K562 (cell line): ENCODE measurements around the gene SLC43A2. TPM values are rescaled to one million over a fixed set of nuclear protein-coding genes. Genes with fewer than 3 reads are reported as not detected.

Experiments used
- ASH1L ChIP-seq: fragments of 450-650 bp; IDR thresholded peaks from 2 replicates; pipeline ENCODE4 v1.6.1; 2018; ENCODE audit warnings: borderline replicate concordance, mild to moderate bottlenecking, low read depth; ENCODE audit not compliant: partially characterized antibody
- CBX8 ChIP-seq: fragments of 200-600 bp; sonication (generic); IDR thresholded peaks from 2 replicates; pipeline ENCODE4 v1.6.1; 2012; ENCODE audit warnings: borderline replicate concordance, mixed run types, low read depth, mild to moderate bottlenecking, moderate library complexity, mixed read lengths, low read length, control low read depth, inconsistent platforms; ENCODE audit not compliant: poor library complexity, severe bottlenecking; ENCODE audit errors: extremely low read depth
- ELF2 ChIP-seq: fragments of 250-450 bp; sonication (Bioruptor Pico); IDR thresholded peaks from 2 replicates; pipeline ENCODE4 v1.5.0; 2021; ENCODE audit warnings: mild to moderate bottlenecking
- FOXJ3 ChIP-seq: sonication (generic); formaldehyde crosslinking; IDR thresholded peaks from 2 replicates; pipeline ENCODE4 v1.4.0; 2020; ENCODE audit warnings: mild to moderate bottlenecking, missing genetic modification reagents
- IFI16 ChIP-seq: fragments of 250-450 bp; sonication (Bioruptor Pico); IDR thresholded peaks from 2 replicates; pipeline ENCODE4 v2.1.2; 2022; ENCODE audit warnings: mild to moderate bottlenecking, inconsistent platforms
- MCM2 ChIP-seq: fragments of 450-650 bp; IDR thresholded peaks from 2 replicates; pipeline ENCODE4 v1.6.1; 2017; ENCODE audit warnings: low read depth, mild to moderate bottlenecking
- MLLT1 ChIP-seq, 2 experiments: fragments of 450-650 bp; IDR thresholded peaks; 2 replicates each; pipeline ENCODE4 v1.6.1; 2016
- NCOA1 ChIP-seq: fragments of 450-650 bp; IDR thresholded peaks from 2 replicates; pipeline ENCODE4 v1.6.1; 2016; ENCODE audit warnings: low read depth
- RBM34 ChIP-seq: fragments of 200-400 bp; formaldehyde crosslinking; IDR thresholded peaks from 2 replicates; pipeline ENCODE4 v1.6.1; 2018; ENCODE audit warnings: low read length, borderline replicate concordance; ENCODE audit not compliant: insufficient read depth
- SUPT5H ChIP-seq: fragments of 450-650 bp; IDR thresholded peaks from 2 replicates; pipeline ENCODE4 v1.6.1; 2016
- XRCC3 ChIP-seq: fragments of 450-650 bp; IDR thresholded peaks from 2 replicates; pipeline ENCODE4 v1.6.1; 2017; ENCODE audit warnings: mild to moderate bottlenecking, moderate library complexity
- ZBTB26 ChIP-seq: fragments of 450-650 bp; formaldehyde crosslinking; IDR thresholded peaks from 2 replicates; pipeline ENCODE4 v1.4.0; 2022; ENCODE audit warnings: missing genetic modification characterization
- ZNF184 ChIP-seq: sonication (generic); formaldehyde crosslinking; IDR thresholded peaks from 2 replicates; pipeline ENCODE4 v1.5.0; 2020; ENCODE audit warnings: missing genetic modification reagents
- ZNF217 ChIP-seq: sonication (generic); formaldehyde crosslinking; IDR thresholded peaks from 2 replicates; pipeline ENCODE4 v1.8.0; 2022; ENCODE audit warnings: mild to moderate bottlenecking, missing genetic modification reagents
- polyA plus RNA-seq, 8 experiments: library from polyadenylated mRNA; depleted of rRNA in 4 of 8; stranded (reverse) in 5 of 8; unstranded in 3 of 8; fragments of >200 nt; fragmentation: Nextera tagmentation in 2 of 8; fragmentation: Illumina TruSeq in 1 of 8; extraction: Ambion mirVana in 2 of 8; extraction: Trizol in 1 of 8; gene quantifications; 2 replicates each; pipeline versions ENCODE4 v1.2.1 to v1.2.3, GENCODE V29; 2011 to 2014; ENCODE audit warnings: inconsistent platforms in 1 of 8, missing spikeins in 1 of 8
- total RNA-seq, 7 experiments: library from RNA; depleted of rRNA in 6 of 7; stranded (reverse); fragments of >200 nt in 6 of 7; fragmentation: Illumina TruSeq in 2 of 7; extraction: Trizol in 2 of 7; gene quantifications; 2 replicates each; pipeline versions ENCODE4 v1.2.1 to v1.2.3, GENCODE V29; 2011 to 2021; ENCODE audit warnings: low replicate concordance in 1 of 7
- TF ChIP-seq, protein P1 (sequence below): fragments of 250-450 bp; sonication (Bioruptor Pico); IDR thresholded peaks from 2 replicates; pipeline ENCODE4 v1.8.0; 2022; ENCODE audit warnings: moderate library complexity, mild to moderate bottlenecking, inconsistent platforms
- TF ChIP-seq, protein P2 (sequence below): fragments of 450-650 bp; IDR thresholded peaks from 2 replicates; pipeline ENCODE4 v1.6.1; 2016; ENCODE audit warnings: low read depth, mild to moderate bottlenecking, moderate library complexity
- TF ChIP-seq, protein P3 (sequence below): fragments of 150-350 bp; IDR thresholded peaks from 2 replicates; pipeline ENCODE4 v1.6.1; 2014; ENCODE audit warnings: low read depth, mild to moderate bottlenecking, low read length, borderline replicate concordance

SLC43A2 gene
- total and polyA plus RNA-seq, 9 of the 15 experiments (the other 6 are each of a cell fraction or from before 2014, with no cell fraction given): 0.03 to 10.2 (median 3.6) TPM

- TF ChIP-seq CBX8 (no peak), IFI16 (CRISPR knock-in tag) (no peak), ELF2 (no peak), SUPT5H (peak; percentile 75), ZNF217 (no peak), ZBTB26 (0 out of 2 replicates have a peak, but pooled peaks have one; percentile 18), RBM34 (no peak), MLLT1 (IDR thresholded peaks at IDR 0.05) (0 out of 4 replicates have a peak, but pooled peaks of 1 of the 2 experiments have one; percentile 67), NCOA1 (no peak), ZNF184 (CRISPR knock-in tag) (no peak), ASH1L (no peak), MCM2 (no peak), FOXJ3 (CRISPR knock-in tag) (no peak), XRCC3 (no peak)
- TF ChIP-seq, protein P1, sequence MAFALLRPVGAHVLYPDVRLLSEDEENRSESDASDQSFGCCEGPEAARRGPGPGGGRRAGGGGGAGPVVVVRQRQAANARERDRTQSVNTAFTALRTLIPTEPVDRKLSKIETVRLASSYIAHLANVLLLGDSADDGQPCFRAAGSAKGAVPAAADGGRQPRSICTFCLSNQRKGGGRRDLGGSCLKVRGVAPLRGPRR: no peak
- TF ChIP-seq, protein P2, sequence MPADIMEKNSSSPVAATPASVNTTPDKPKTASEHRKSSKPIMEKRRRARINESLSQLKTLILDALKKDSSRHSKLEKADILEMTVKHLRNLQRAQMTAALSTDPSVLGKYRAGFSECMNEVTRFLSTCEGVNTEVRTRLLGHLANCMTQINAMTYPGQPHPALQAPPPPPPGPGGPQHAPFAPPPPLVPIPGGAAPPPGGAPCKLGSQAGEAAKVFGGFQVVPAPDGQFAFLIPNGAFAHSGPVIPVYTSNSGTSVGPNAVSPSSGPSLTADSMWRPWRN: no peak
- TF ChIP-seq, protein P3, sequence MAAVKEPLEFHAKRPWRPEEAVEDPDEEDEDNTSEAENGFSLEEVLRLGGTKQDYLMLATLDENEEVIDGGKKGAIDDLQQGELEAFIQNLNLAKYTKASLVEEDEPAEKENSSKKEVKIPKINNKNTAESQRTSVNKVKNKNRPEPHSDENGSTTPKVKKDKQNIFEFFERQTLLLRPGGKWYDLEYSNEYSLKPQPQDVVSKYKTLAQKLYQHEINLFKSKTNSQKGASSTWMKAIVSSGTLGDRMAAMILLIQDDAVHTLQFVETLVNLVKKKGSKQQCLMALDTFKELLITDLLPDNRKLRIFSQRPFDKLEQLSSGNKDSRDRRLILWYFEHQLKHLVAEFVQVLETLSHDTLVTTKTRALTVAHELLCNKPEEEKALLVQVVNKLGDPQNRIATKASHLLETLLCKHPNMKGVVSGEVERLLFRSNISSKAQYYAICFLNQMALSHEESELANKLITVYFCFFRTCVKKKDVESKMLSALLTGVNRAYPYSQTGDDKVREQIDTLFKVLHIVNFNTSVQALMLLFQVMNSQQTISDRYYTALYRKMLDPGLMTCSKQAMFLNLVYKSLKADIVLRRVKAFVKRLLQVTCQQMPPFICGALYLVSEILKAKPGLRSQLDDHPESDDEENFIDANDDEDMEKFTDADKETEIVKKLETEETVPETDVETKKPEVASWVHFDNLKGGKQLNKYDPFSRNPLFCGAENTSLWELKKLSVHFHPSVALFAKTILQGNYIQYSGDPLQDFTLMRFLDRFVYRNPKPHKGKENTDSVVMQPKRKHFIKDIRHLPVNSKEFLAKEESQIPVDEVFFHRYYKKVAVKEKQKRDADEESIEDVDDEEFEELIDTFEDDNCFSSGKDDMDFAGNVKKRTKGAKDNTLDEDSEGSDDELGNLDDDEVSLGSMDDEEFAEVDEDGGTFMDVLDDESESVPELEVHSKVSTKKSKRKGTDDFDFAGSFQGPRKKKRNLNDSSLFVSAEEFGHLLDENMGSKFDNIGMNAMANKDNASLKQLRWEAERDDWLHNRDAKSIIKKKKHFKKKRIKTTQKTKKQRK: no peak
These were observed at the start of gene SLC43A2 (continued) for GRCh38 chr17:1627982-1628855.
